Stimulated activated naive CD8-positive, alpha-beta T cell treated with anti-CD3 and anti-CD28 coated beads, Interleukin-15, Interleukin-2, amounts not matched to agents 100 ng/mL and 50 ng/mL, for 24 hours (primary cell): ENCODE data around the gene TTYH1.
"Not testable (repeated sequence)": the region's sequence is repeated elsewhere in the genome, so short reads cannot be mapped to it uniquely, and the experiment has no call there.

Source experiments
- H3K27ac Mint-ChIP-seq: one replicate; pipeline ENCODE4 v1.8.0; 2021; ENCODE audit warnings: mild to moderate bottlenecking, mixed read lengths
- H3K27me3 Mint-ChIP-seq: one replicate; pipeline ENCODE4 v1.8.0; 2021; ENCODE audit warnings: mixed read lengths
- H3K36me3 Mint-ChIP-seq: one replicate; pipeline ENCODE4 v1.8.0; 2021; ENCODE audit warnings: low read depth, mixed read lengths
- H3K4me1 Mint-ChIP-seq: one replicate; pipeline ENCODE4 v1.8.0; 2021; ENCODE audit warnings: low read depth, mixed read lengths
- H3K4me3 Mint-ChIP-seq: one replicate; pipeline ENCODE4 v1.8.0; 2021; ENCODE audit warnings: mild to moderate bottlenecking, mixed read lengths
- H3K9me3 Mint-ChIP-seq: one replicate; pipeline ENCODE4 v1.8.0; 2021; ENCODE audit warnings: mixed read lengths

The TTYH1 gene

DNA sequence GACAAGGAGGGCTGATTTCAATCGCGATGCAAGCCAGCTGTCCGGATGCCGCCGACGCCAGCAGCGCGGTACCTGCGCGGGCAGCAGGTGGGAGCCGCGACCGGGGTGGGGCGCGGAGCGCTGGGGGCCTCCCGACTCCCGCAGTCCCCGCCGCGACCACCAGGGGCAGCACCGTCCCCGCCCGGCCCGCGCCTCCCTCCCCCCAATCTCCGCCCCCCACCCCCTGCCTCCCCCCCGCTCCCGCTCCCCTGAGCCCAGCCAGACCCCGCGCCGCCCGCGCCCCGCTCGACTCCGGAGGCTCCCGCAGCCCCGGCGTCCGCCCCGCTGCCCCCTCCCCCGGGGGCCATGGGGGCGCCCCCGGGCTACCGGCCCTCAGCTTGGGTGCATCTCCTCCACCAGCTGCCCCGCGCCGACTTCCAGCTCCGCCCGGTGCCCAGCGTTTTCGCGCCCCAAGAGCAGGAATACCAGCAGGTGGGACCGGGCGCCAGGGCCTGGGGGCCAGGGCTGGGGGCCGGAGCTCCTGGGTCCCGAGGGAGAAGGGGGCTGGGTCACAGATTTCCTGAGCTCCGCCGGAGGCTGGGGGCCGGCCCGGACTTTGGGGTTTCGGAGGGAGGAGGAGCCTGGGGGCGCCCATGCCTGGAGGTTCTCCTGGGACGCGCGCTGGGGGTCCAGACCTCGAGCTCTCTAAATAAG, at the start of gene TTYH1:
TTYH1 (plus strand) TSS at position 257 of the 693 bp plus-strand sequence; CDS start at position 346, 89 bp downstream.
- no peaks in the 10 kb centered on the region for H3K36me3 Mint-ChIP-seq
- peaks cover 20% of the 10 kb centered on the region for H3K4me1 Mint-ChIP-seq
- peaks cover 46% of the 10 kb centered on the region for H3K27me3 Mint-ChIP-seq
- H3K27ac Mint-ChIP-seq: peak within 1 kb of the TSS; percentile 4
- no peaks in the 10 kb centered on the region for H3K9me3 Mint-ChIP-seq
- H3K4me3 Mint-ChIP-seq: no peak within 1 kb of the TSS

GRCh38 chr19:54365798-54366197, 49.5 kb upstream of the TTYH1 start:
- not testable (repeated sequence) for H3K27me3 Mint-ChIP-seq, H3K4me3 Mint-ChIP-seq
- H3K4me1 Mint-ChIP-seq: peaks cover 84% of the 10 kb centered on the region

GRCh38 chr19:54366811-54367210, 48.5 kb upstream of the TTYH1 start:
- H3K27ac Mint-ChIP-seq: no peak overlapping the region
- no peak overlapping the region for H3K4me3 Mint-ChIP-seq
- H3K4me1 Mint-ChIP-seq: peaks cover 82% of the 10 kb centered on the region
- H3K36me3 Mint-ChIP-seq: no peaks in the 10 kb centered on the region
- peaks cover 11% of the 10 kb centered on the region for H3K27me3 Mint-ChIP-seq
- no peaks in the 10 kb centered on the region for H3K9me3 Mint-ChIP-seq

More at GRCh38 chr19:54365798-54366197, 49.5 kb upstream of the TTYH1 start:
- H3K9me3 Mint-ChIP-seq, H3K36me3 Mint-ChIP-seq: not testable (repeated sequence)
- H3K27ac Mint-ChIP-seq: peak overlapping the region; percentile 26

GRCh38 chr19:54369082-54369687, 46.1 kb upstream of the TTYH1 start:
- Mint-ChIP-seq H3K27ac (peak overlapping the region; percentile 79), H3K27me3 (peaks cover 11% of the 10 kb centered on the region), H3K4me1 (peaks cover 78% of the 10 kb centered on the region), H3K36me3 (no peaks in the 10 kb centered on the region), H3K9me3 (no peaks in the 10 kb centered on the region), H3K4me3 (peak overlapping the region; percentile 84)

GRCh38 chr19:54369688-54370433, 45.4 kb upstream of the TTYH1 start:
- Mint-ChIP-seq H3K4me1 (peaks cover 78% of the 10 kb centered on the region), H3K27ac (peak overlapping the region; percentile 79), H3K4me3 (peak overlapping the region; percentile 84), H3K27me3 (peaks cover 11% of the 10 kb centered on the region)
- not testable (repeated sequence) for H3K36me3 Mint-ChIP-seq, H3K9me3 Mint-ChIP-seq

GRCh38 chr19:54370434-54370796, 44.8 kb upstream of the TTYH1 start:
- H3K27ac Mint-ChIP-seq, H3K36me3 Mint-ChIP-seq, H3K9me3 Mint-ChIP-seq: not testable (repeated sequence)
- H3K4me3 Mint-ChIP-seq: peak overlapping the region; percentile 84
- H3K27me3 Mint-ChIP-seq: peaks cover 11% of the 10 kb centered on the region
- H3K4me1 Mint-ChIP-seq: peaks cover 78% of the 10 kb centered on the region

DNA sequence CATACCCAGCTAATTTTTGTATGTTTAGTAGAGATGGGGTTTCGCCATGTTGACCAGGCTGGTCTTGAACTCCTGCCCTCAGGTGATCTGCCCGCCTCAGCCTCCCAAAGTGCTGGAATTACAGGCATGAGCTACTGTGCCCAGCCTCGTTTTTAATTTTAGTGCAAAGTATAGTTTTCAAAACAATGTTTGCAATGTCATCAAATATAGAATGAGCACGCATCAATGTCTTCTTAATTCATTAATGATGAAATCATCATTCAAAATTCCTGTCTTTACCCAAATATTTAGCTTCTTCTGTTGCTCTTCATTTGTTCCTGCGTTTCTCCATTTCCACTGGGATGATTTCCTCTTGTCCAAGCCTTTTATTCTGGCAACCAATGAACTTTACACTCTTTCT, 43.8 kb upstream of the TTYH1 start:
- H3K36me3 Mint-ChIP-seq, H3K4me3 Mint-ChIP-seq, H3K9me3 Mint-ChIP-seq: not testable (repeated sequence)
- peak overlapping the region; percentile 28 for H3K27ac Mint-ChIP-seq
- peaks cover 77% of the 10 kb centered on the region for H3K4me1 Mint-ChIP-seq
- peaks cover 11% of the 10 kb centered on the region for H3K27me3 Mint-ChIP-seq

GRCh38 chr19:54373781-54374631, 41.3 kb upstream of the TTYH1 start:
- no peak overlapping the region for H3K27ac Mint-ChIP-seq
- peaks cover 17% of the 10 kb centered on the region for H3K27me3 Mint-ChIP-seq
- no peaks in the 10 kb centered on the region for H3K36me3 Mint-ChIP-seq

GRCh38 chr19:54375181-54375938, 39.9 kb upstream of the TTYH1 start:
- Mint-ChIP-seq H3K4me1 (peaks cover 79% of the 10 kb centered on the region), H3K4me3 (peak overlapping the region; percentile 59), H3K27me3 (peaks cover 16% of the 10 kb centered on the region)
- H3K27ac Mint-ChIP-seq, H3K36me3 Mint-ChIP-seq, H3K9me3 Mint-ChIP-seq: not testable (repeated sequence)

More at GRCh38 chr19:54373781-54374631, 41.3 kb upstream of the TTYH1 start:
- no peak overlapping the region for H3K4me3 Mint-ChIP-seq
- peaks cover 88% of the 10 kb centered on the region for H3K4me1 Mint-ChIP-seq
- H3K9me3 Mint-ChIP-seq: no peaks in the 10 kb centered on the region

DNA sequence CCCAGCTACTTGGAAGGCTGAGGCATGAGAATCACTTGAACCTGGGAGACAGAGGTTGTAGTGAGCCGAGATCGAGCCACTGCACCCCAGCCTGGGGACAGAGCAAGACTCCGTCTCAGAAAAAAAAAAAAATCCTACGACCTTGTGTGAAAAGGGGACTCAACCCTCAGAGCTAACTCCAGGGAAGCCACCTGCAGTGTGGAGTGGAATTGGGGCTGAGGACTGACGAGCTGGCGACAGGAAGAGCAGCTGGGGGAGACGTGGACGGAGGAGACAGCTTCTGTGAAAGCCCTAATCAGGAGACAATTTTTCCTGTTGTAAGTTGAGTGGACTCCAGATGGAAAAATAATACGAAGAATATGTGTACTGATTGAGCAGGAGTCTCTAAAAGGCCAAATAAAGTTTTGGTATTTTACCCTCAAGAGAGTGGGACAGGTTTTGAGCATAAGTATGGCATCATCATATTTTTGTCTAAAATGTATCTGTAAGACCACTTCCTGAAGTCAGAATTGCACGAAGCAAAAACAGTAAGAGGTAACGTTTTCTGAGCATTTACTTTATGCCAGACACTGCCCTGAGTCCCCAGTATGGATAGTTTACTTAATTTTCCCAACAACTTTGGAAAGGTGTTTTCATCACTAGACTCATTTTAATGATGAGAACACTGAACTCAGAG, 38.5 kb upstream of the TTYH1 start:
- Mint-ChIP-seq H3K27me3 (peaks cover 12% of the 10 kb centered on the region), H3K36me3 (no peaks in the 10 kb centered on the region), H3K4me3 (peak overlapping the region; percentile 7), H3K27ac (peak overlapping the region; percentile 42), H3K9me3 (no peaks in the 10 kb centered on the region), H3K4me1 (peaks cover 70% of the 10 kb centered on the region)

- Mint-ChIP-seq H3K36me3 (no peaks in the 10 kb centered on the region), H3K27ac (no peak overlapping the region), H3K27me3 (peaks cover 11% of the 10 kb centered on the region), H3K9me3 (no peaks in the 10 kb centered on the region), H3K4me3 (no peak overlapping the region), H3K4me1 (peaks cover 50% of the 10 kb centered on the region)
Measured at GRCh38 chr19:54379187-54379678, 36.0 kb upstream of the TTYH1 start.

- H3K4me1 Mint-ChIP-seq: peaks cover 33% of the 10 kb centered on the region
- no peaks in the 10 kb centered on the region for H3K9me3 Mint-ChIP-seq
- no peak overlapping the region for H3K4me3 Mint-ChIP-seq
- no peaks in the 10 kb centered on the region for H3K36me3 Mint-ChIP-seq
- H3K27me3 Mint-ChIP-seq: peaks cover 11% of the 10 kb centered on the region
- no peak overlapping the region for H3K27ac Mint-ChIP-seq
Measured at GRCh38 chr19:54380897-54381296, 34.4 kb upstream of the TTYH1 start.

DNA sequence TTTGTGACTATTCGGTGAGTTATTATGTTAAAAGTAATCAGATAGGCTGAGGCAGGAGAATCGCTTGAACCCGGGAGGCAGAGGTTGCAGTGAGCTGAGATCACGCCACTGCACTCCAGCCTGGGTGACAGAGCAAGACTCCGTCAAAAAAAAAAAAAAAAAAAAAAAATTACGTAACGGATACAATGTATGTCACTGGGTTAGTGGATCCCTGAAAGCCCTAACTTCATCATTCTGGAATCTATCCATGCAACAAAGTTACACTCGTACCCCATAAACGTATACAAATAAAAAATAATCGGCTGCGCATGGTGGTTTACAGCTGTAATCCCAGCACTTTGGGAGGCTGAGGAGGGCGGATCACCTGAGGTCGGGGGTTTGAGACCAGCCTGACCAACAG, 33.2 kb upstream of the TTYH1 start:
- not testable (repeated sequence) for H3K4me3 Mint-ChIP-seq, H3K27ac Mint-ChIP-seq, H3K36me3 Mint-ChIP-seq, H3K9me3 Mint-ChIP-seq, H3K27me3 Mint-ChIP-seq
- H3K4me1 Mint-ChIP-seq: peaks cover 23% of the 10 kb centered on the region
